ENCODE measurements around the gene SLC1A2. TPM values are rescaled to one million over a fixed set of nuclear protein-coding genes. Genes with fewer than 3 reads are reported as not detected.

Gene SLC1A2
- total RNA-seq, result not detected in 2 replicates

- Histone ChIP-seq H3K4me3 (ENCODE audit: low read depth, low read length) (peak within 1 kb of the TSS; percentile 25), H3K36me3 (ENCODE audit: control insufficient read depth, insufficient read depth, low read length) (no peaks in the 10 kb centered on the region), H3K27me3 (ENCODE audit: control insufficient read depth, insufficient read depth, low read length) (peaks cover 73% of the 10 kb centered on the region)
- no peak for DNase-seq (ENCODE audit: low read depth)
- TF ChIP-seq CTCF (IDR thresholded peaks at IDR 0.05; ENCODE audit: insufficient read depth, low read length, poor library complexity, severe bottlenecking), result no peak
Observed at GRCh38 chr11:35419184-35419829, at the start of gene SLC1A2. Gene SLC1A2 (minus strand): TSS chr11:35419558. CDS start chr11:35418966, 592 bp downstream.

- TF ChIP-seq CTCF (IDR thresholded peaks at IDR 0.05; ENCODE audit: insufficient read depth, low read length, poor library complexity, severe bottlenecking), result no peak
- peaks cover 1% of the 10 kb centered on the region for H3K27me3 ChIP-seq (ENCODE audit: control insufficient read depth, insufficient read depth, low read length)
- DNase-seq (ENCODE audit: low read depth), result no peak
- no peaks in the 10 kb centered on the region for H3K36me3 ChIP-seq (ENCODE audit: control insufficient read depth, insufficient read depth, low read length)
- no peak overlapping the region for H3K4me3 ChIP-seq (ENCODE audit: low read depth, low read length)
Observed at GRCh38 chr11:35466058-35466457, 46.7 kb upstream of the SLC1A2 start.

GRCh38 chr11:35464308-35464707 is 45.0 kb upstream of the SLC1A2 start:
- no peak for DNase-seq (ENCODE audit: low read depth)
- H3K36me3 ChIP-seq (ENCODE audit: control insufficient read depth, insufficient read depth, low read length), result no peaks in the 10 kb centered on the region
- H3K27me3 ChIP-seq (ENCODE audit: control insufficient read depth, insufficient read depth, low read length), result peaks cover 2% of the 10 kb centered on the region
- H3K4me3 ChIP-seq (ENCODE audit: low read depth, low read length), result no peak overlapping the region
- peak; percentile 13 for TF ChIP-seq CTCF (IDR thresholded peaks at IDR 0.05; ENCODE audit: insufficient read depth, low read length, poor library complexity, severe bottlenecking)

- Histone ChIP-seq H3K4me3 (ENCODE audit: low read depth, low read length) (no peak overlapping the region), H3K36me3 (ENCODE audit: control insufficient read depth, insufficient read depth, low read length) (no peaks in the 10 kb centered on the region), H3K27me3 (ENCODE audit: control insufficient read depth, insufficient read depth, low read length) (peaks cover 2% of the 10 kb centered on the region)
- TF ChIP-seq CTCF (IDR thresholded peaks at IDR 0.05; ENCODE audit: insufficient read depth, low read length, poor library complexity, severe bottlenecking), result no peak
- DNase-seq (ENCODE audit: low read depth), result no peak
Observed at GRCh38 chr11:35463331-35463751, 44.0 kb upstream of the SLC1A2 start.

- Histone ChIP-seq H3K36me3 (ENCODE audit: control insufficient read depth, insufficient read depth, low read length) (no peaks in the 10 kb centered on the region), H3K27me3 (ENCODE audit: control insufficient read depth, insufficient read depth, low read length) (peaks cover 2% of the 10 kb centered on the region), H3K4me3 (ENCODE audit: low read depth, low read length) (no peak overlapping the region)
- no peak for TF ChIP-seq CTCF (IDR thresholded peaks at IDR 0.05; ENCODE audit: insufficient read depth, low read length, poor library complexity, severe bottlenecking)
- no peak for DNase-seq (ENCODE audit: low read depth)
Observed at GRCh38 chr11:35461917-35462538, 42.7 kb upstream of the SLC1A2 start.
